H9 (cell line): ENCODE measurements around the gene NAALADL1. TPM values are rescaled to one million over a fixed set of nuclear protein-coding genes. Genes with fewer than 3 reads are reported as not detected.

Experiments used
- DNase-seq: peaks from one replicate; pipeline ENCODE4 v3.0.0-alpha.2; 2017
- H2AFZ ChIP-seq: one replicate; pipeline ENCODE4 v1.6.1; 2013; ENCODE audit warnings: mild to moderate bottlenecking, low read length, control low read depth, moderate library complexity
- H2AK5ac ChIP-seq: 2 replicates; pipeline ENCODE4 v1.6.1; 2013; ENCODE audit warnings: low read length, control low read depth, mixed read lengths; ENCODE audit not compliant: insufficient read length
- H2BK120ac ChIP-seq: one replicate; pipeline ENCODE4 v1.6.1; 2013; ENCODE audit warnings: low read depth, mild to moderate bottlenecking, low read length, control low read depth, inconsistent platforms; ENCODE audit not compliant: poor library complexity, severe bottlenecking
- H2BK12ac ChIP-seq: 2 replicates; pipeline ENCODE4 v1.6.1; 2013; ENCODE audit warnings: low read length, control low read depth, mixed read lengths, low read depth; ENCODE audit not compliant: insufficient read length
- H2BK15ac ChIP-seq: 2 replicates; pipeline ENCODE4 v1.6.1; 2013; ENCODE audit warnings: low read depth, low read length, control low read depth
- H2BK20ac ChIP-seq: one replicate; pipeline ENCODE4 v1.6.1; 2013; ENCODE audit warnings: low read depth, mild to moderate bottlenecking, low read length, control low read depth, inconsistent platforms; ENCODE audit not compliant: poor library complexity, severe bottlenecking
- H2BK5ac ChIP-seq: 2 replicates; pipeline ENCODE4 v1.6.1; 2013; ENCODE audit warnings: low read length, control low read depth, mixed read lengths; ENCODE audit not compliant: insufficient read length
- H3K14ac ChIP-seq: 2 replicates; pipeline ENCODE4 v1.6.1; 2013; ENCODE audit warnings: low read length, control low read depth; ENCODE audit not compliant: insufficient read depth
- H3K18ac ChIP-seq: 2 replicates; pipeline ENCODE4 v1.6.1; 2013; ENCODE audit warnings: low read depth, mild to moderate bottlenecking, mixed read lengths, low read length, control low read depth; ENCODE audit not compliant: insufficient read length
- H3K23ac ChIP-seq: 2 replicates; pipeline ENCODE4 v1.6.1; 2013; ENCODE audit warnings: low read length, control low read depth, mixed read lengths, low read depth; ENCODE audit not compliant: insufficient read length
- H3K23me2 ChIP-seq: 2 replicates; pipeline ENCODE4 v1.6.1; 2013; ENCODE audit warnings: low read depth, mild to moderate bottlenecking, mixed read lengths, low read length, control low read depth; ENCODE audit not compliant: insufficient read length, poor library complexity, severe bottlenecking
- H3K27ac ChIP-seq: 2 replicates; pipeline ENCODE4 v1.5.1; 2013; ENCODE audit warnings: low read length, control low read depth, mixed read lengths, low read depth; ENCODE audit not compliant: insufficient read length
- H3K27me3 ChIP-seq: 2 replicates; pipeline ENCODE4 v1.6.1; 2013; ENCODE audit warnings: low read length, control low read depth, inconsistent platforms; ENCODE audit not compliant: insufficient read depth
- H3K4ac ChIP-seq: 2 replicates; pipeline ENCODE4 v1.6.1; 2013; ENCODE audit warnings: low read depth, mild to moderate bottlenecking, control low read depth, inconsistent platforms, low read length, moderate library complexity
- H3K4me1 ChIP-seq: 2 replicates; pipeline ENCODE4 v1.6.1; 2013; ENCODE audit warnings: low read length, control low read depth, inconsistent platforms; ENCODE audit not compliant: insufficient read depth
- H3K4me2 ChIP-seq: 2 replicates; pipeline ENCODE4 v1.6.1; 2013; ENCODE audit warnings: low read length, control low read depth, mixed read lengths; ENCODE audit not compliant: insufficient read length, insufficient read depth
- H3K56ac ChIP-seq: 2 replicates; pipeline ENCODE4 v1.6.1; 2013; ENCODE audit warnings: low read depth, mild to moderate bottlenecking, mixed read lengths, low read length, control low read depth; ENCODE audit not compliant: insufficient read length
- H3K79me1 ChIP-seq: 2 replicates; pipeline ENCODE4 v1.6.1; 2013; ENCODE audit warnings: low read depth, mild to moderate bottlenecking, moderate library complexity, low read length, control low read depth, inconsistent platforms; ENCODE audit not compliant: insufficient read depth, poor library complexity, severe bottlenecking
- H3K79me2 ChIP-seq: 2 replicates; pipeline ENCODE4 v1.6.1; 2013; ENCODE audit warnings: low read length, control low read depth, inconsistent platforms; ENCODE audit not compliant: insufficient read depth
- H3K9ac ChIP-seq: 2 replicates; pipeline ENCODE4 v1.6.1; 2013; ENCODE audit warnings: low read length, control low read depth, mixed read lengths; ENCODE audit not compliant: insufficient read length; ENCODE audit errors: extremely low read depth
- H3K9me3 ChIP-seq: one replicate; pipeline ENCODE4 v1.6.1; 2013; ENCODE audit warnings: low read depth, low read length, inconsistent platforms; ENCODE audit not compliant: control insufficient read depth
- H3T11ph ChIP-seq: one replicate; pipeline ENCODE4 v1.6.1; 2013; ENCODE audit warnings: mild to moderate bottlenecking, low read length, control low read depth, inconsistent platforms
- H4K20me1 ChIP-seq: one replicate; pipeline ENCODE4 v1.6.1; 2013; ENCODE audit not compliant: control insufficient read depth, insufficient read length, insufficient read depth
- H4K5ac ChIP-seq: 2 replicates; pipeline ENCODE4 v1.6.1; 2013; ENCODE audit warnings: low read depth, mild to moderate bottlenecking, mixed read lengths, low read length, control low read depth; ENCODE audit not compliant: insufficient read length
- H4K8ac ChIP-seq: replicated peaks from 2 replicates; pipeline ENCODE4 v1.6.1; 2013; ENCODE audit warnings: low read length, control low read depth, mixed read lengths, low read depth; ENCODE audit not compliant: insufficient read length
- H4K91ac ChIP-seq: 2 replicates; pipeline ENCODE4 v1.6.1; 2013; ENCODE audit warnings: low read depth, mild to moderate bottlenecking, moderate library complexity, mixed read lengths, low read length, control low read depth; ENCODE audit not compliant: insufficient read length
- H3K27ac Mint-ChIP-seq, 3 experiments: 2 replicates in 2 of 3; 3 replicates in 1 of 3; pipeline ENCODE4 v1.8.0; 2020 to 2021; ENCODE audit warnings: mixed read lengths in 3 of 3, mild to moderate bottlenecking in 1 of 3, moderate library complexity in 1 of 3
- H3K27me3 Mint-ChIP-seq: 2 replicates; pipeline ENCODE4 v1.8.0; 2021; ENCODE audit warnings: low read depth, mild to moderate bottlenecking, moderate library complexity, mixed read lengths
- H3K36me3 Mint-ChIP-seq, 3 experiments: 2 replicates in 2 of 3; 3 replicates in 1 of 3; pipeline ENCODE4 v1.8.0; 2020 to 2021; ENCODE audit warnings: low read depth in 3 of 3, mixed read lengths in 3 of 3; ENCODE audit not compliant: insufficient read depth in 1 of 3
- H3K4me1 Mint-ChIP-seq, 2 experiments: 2 replicates each; pipeline ENCODE4 v1.8.0; 2020; ENCODE audit warnings: mixed read lengths in 2 of 2
- H3K4me3 Mint-ChIP-seq, 2 experiments: 2 replicates in 1 of 2; 3 replicates in 1 of 2; pipeline ENCODE4 v1.8.0; 2020 to 2021; ENCODE audit warnings: mild to moderate bottlenecking in 2 of 2, mixed read lengths in 2 of 2, moderate library complexity in 1 of 2
- H3K9me3 Mint-ChIP-seq, 2 experiments: 2 replicates in 1 of 2; 3 replicates in 1 of 2; pipeline ENCODE4 v1.8.0; 2020; ENCODE audit warnings: mild to moderate bottlenecking in 2 of 2, mixed read lengths in 2 of 2, moderate library complexity in 1 of 2
- CTCF ChIP-seq: fragments of 200-600 bp; sonication (generic); conservative IDR thresholded peaks from 3 replicates; pipeline ENCODE4 v1.8.0; 2021; ENCODE audit warnings: antibody characterized with exemption, mild to moderate bottlenecking
- WGBS: extraction: QIAGEN DNeasy Blood & Tissue Kit; methylation state at CpG from one replicate; pipeline ENCODE4 v1.1.7; 2013; ENCODE audit warnings: missing lambda C conversion rate, low lambda C conversion rate, mixed read lengths; ENCODE audit not compliant: insufficient read length; ENCODE audit errors: extremely low coverage; 5-methylcytosine and 5-hydroxymethylcytosine counted together
- total RNA-seq: library from RNA; stranded (reverse); gene quantifications from 2 replicates; pipeline ENCODE4 v1.2.1, GENCODE V29; 2021

Gene NAALADL1
- total RNA-seq, 1 experiment from 2014 or later = 1.0 TPM

- no peak overlapping the region for H2BK15ac ChIP-seq
- H3K4me2 ChIP-seq = no peak overlapping the region
- H3K79me1 ChIP-seq = no peaks in the 10 kb centered on the region
- H2AFZ ChIP-seq = no peak overlapping the region
- no peak overlapping the region for H3K4ac ChIP-seq
- no peak overlapping the region for H4K8ac ChIP-seq
- no peak overlapping the region for H4K5ac ChIP-seq
- H3K27me3 Mint-ChIP-seq = no peaks in the 10 kb centered on the region
- peak overlapping the region; percentile 69 for H3K18ac ChIP-seq
- no peaks in the 10 kb centered on the region for H3K23me2 ChIP-seq
- H3K27me3 ChIP-seq = no peaks in the 10 kb centered on the region
- H3K14ac ChIP-seq = peak overlapping the region; percentile 72; the same call in 1 of the 2 replicates
- H3K4me3 Mint-ChIP-seq = peak overlapping the region; percentile 30 to 68
- H3K9ac ChIP-seq = no peak overlapping the region
- H2BK120ac ChIP-seq = no peak overlapping the region
- TF ChIP-seq CTCF = no peak
- H3K9me3 Mint-ChIP-seq = no peaks in the 10 kb centered on the region
- no peaks in the 10 kb centered on the region for H4K20me1 ChIP-seq
- no peaks in the 10 kb centered on the region for H3K79me2 ChIP-seq
- no peak overlapping the region for H3T11ph ChIP-seq
- no peaks in the 10 kb centered on the region for H3K9me3 ChIP-seq
- H4K91ac ChIP-seq = peak overlapping the region; percentile 86
- H3K4me1 ChIP-seq = peaks cover 6% of the 10 kb centered on the region; the same call in 1 of the 2 replicates
- no peak for DNase-seq
- H3K36me3 Mint-ChIP-seq = no peaks in the 10 kb centered on the region
- peak overlapping the region; percentile 77 to 98 (median 92) for H3K27ac Mint-ChIP-seq
- H3K23ac ChIP-seq = no peak overlapping the region
- no CpG with 5 or more reads among the region's 11 CpGs for WGBS
- H2AK5ac ChIP-seq = no peak overlapping the region
- H3K27ac ChIP-seq = no peak overlapping the region
- peaks cover 21 to 31% of the 10 kb centered on the region in 2 experiments for H3K4me1 Mint-ChIP-seq
- H2BK5ac ChIP-seq = no peak overlapping the region
- peak overlapping the region; percentile 1 for H2BK12ac ChIP-seq
- H3K56ac ChIP-seq = no peak overlapping the region
- no peak overlapping the region for H2BK20ac ChIP-seq
These were observed 8.0 kb upstream of the NAALADL1 start for GRCh38 chr11:65066315-65066714.
